Neural progenitor cell (in vitro differentiated cells): Measurements from ENCODE around the gene DUSP8. TPM values are rescaled to one million over a fixed set of nuclear protein-coding genes. Genes with fewer than 3 reads are reported as not detected.

Experiments
- DNase-seq: peaks from one replicate; pipeline ENCODE4 v3.0.0-alpha.2; 2016; ENCODE audit warnings: low spot score
- H2AFZ ChIP-seq: fragments of 200-600 bp; sonication (generic); replicated peaks from 2 replicates; pipeline ENCODE4 v1.6.1; 2016; ENCODE audit warnings: antibody characterized with exemption
- H3F3A ChIP-seq: fragments of 200-600 bp; sonication (generic); 2 replicates; pipeline ENCODE4 v1.6.1; 2016; ENCODE audit warnings: antibody characterized with exemption, low read depth
- H3K27ac ChIP-seq: fragments of 200-600 bp; sonication (generic); 2 replicates; pipeline ENCODE4 v1.5.1; 2016; ENCODE audit warnings: mild to moderate bottlenecking
- H3K27me3 ChIP-seq: fragments of 200-600 bp; sonication (generic); 2 replicates; pipeline ENCODE4 v1.6.1; 2016; ENCODE audit warnings: mild to moderate bottlenecking, moderate library complexity
- H3K36me3 ChIP-seq: fragments of 200-600 bp; sonication (generic); 2 replicates; pipeline ENCODE4 v1.5.1; 2016
- H3K4me1 ChIP-seq: fragments of 200-600 bp; sonication (generic); 2 replicates; pipeline ENCODE4 v1.6.1; 2016; ENCODE audit warnings: mixed run types
- H3K4me2 ChIP-seq: fragments of 200-600 bp; sonication (generic); 2 replicates; pipeline ENCODE4 v1.6.1; 2016
- H3K4me3 ChIP-seq: fragments of 200-600 bp; sonication (generic); 2 replicates; pipeline ENCODE4 v1.5.1; 2016
- H3K79me2 ChIP-seq: fragments of 200-600 bp; sonication (generic); 2 replicates; pipeline ENCODE4 v1.6.1; 2016; ENCODE audit warnings: low read depth
- H3K9ac ChIP-seq: fragments of 200-600 bp; sonication (generic); 2 replicates; pipeline ENCODE4 v1.6.1; 2016
- H3K9me3 ChIP-seq: fragments of 200-600 bp; sonication (generic); 2 replicates; pipeline ENCODE4 v1.5.1; 2016; ENCODE audit warnings: low read depth
- H4K20me1 ChIP-seq: fragments of 200-600 bp; sonication (generic); 2 replicates; pipeline ENCODE4 v1.6.1; 2016; ENCODE audit warnings: low read depth
- H3K27ac Mint-ChIP-seq: 3 replicates; pipeline ENCODE4 v1.8.0; 2021; ENCODE audit warnings: mixed read lengths
- H3K27me3 Mint-ChIP-seq: 2 replicates; pipeline ENCODE4 v1.8.0; 2022; ENCODE audit warnings: low read depth, mild to moderate bottlenecking, inconsistent platforms, moderate library complexity, mixed read lengths; ENCODE audit not compliant: insufficient read depth
- H3K36me3 Mint-ChIP-seq: 3 replicates; pipeline ENCODE4 v1.8.0; 2021; ENCODE audit warnings: mixed read lengths
- H3K4me1 Mint-ChIP-seq: 3 replicates; pipeline ENCODE4 v1.8.0; 2021; ENCODE audit warnings: mixed read lengths
- H3K4me3 Mint-ChIP-seq: 3 replicates; pipeline ENCODE4 v1.8.0; 2021; ENCODE audit warnings: mild to moderate bottlenecking, moderate library complexity, mixed read lengths
- H3K9me3 Mint-ChIP-seq: 3 replicates; pipeline ENCODE4 v1.8.0; 2020; ENCODE audit warnings: mixed read lengths
- EZH2 ChIP-seq: fragments of 200-600 bp; sonication (generic); IDR thresholded peaks from 2 replicates; pipeline ENCODE4 v1.6.1; 2017; ENCODE audit warnings: antibody characterized with exemption, mild to moderate bottlenecking, moderate library complexity
- EZH2phosphoT487 ChIP-seq: fragments of 200-600 bp; sonication (generic); IDR thresholded peaks from 2 replicates; pipeline ENCODE4 v1.6.1; 2017; ENCODE audit warnings: antibody characterized with exemption
- total RNA-seq: library from RNA; depleted of rRNA; stranded (reverse); fragments of >200 nt; gene quantifications from 2 replicates; pipeline ENCODE4 v1.2.3, GENCODE V29; 2015; ENCODE audit warnings: low replicate concordance
- TF ChIP-seq, protein P1 (sequence below): fragments of 200-600 bp; sonication (generic); IDR thresholded peaks from 2 replicates; pipeline ENCODE4 v1.5.1; 2017; ENCODE audit warnings: antibody characterized with exemption, mild to moderate bottlenecking

Gene DUSP8
- total RNA-seq, 1 donor from 2014 or later: 0.09 TPM

DNA sequence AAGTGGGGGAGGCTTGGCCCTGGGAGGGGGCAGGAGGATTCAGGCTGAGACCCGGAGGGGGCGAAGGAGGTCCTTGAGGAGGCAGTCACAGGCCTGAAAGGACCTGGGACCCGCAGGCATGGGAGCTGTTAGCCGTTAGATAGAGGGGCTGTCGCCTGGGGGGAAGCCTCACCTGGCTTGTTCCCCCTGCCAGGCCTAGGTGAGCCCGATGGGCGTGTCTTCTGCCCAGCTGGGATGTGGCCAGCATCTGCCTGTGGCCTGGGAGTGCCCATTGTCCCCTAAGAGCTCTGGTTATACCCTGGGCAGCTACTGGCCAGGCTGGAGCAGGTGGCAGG lies 1.8 kb upstream of the DUSP8 start:
- no peaks in the 10 kb centered on the region for H3K79me2 ChIP-seq
- no peaks in the 10 kb centered on the region for H3K9me3 ChIP-seq
- H3K9ac ChIP-seq: no peak overlapping the region
- TF ChIP-seq, protein P1, sequence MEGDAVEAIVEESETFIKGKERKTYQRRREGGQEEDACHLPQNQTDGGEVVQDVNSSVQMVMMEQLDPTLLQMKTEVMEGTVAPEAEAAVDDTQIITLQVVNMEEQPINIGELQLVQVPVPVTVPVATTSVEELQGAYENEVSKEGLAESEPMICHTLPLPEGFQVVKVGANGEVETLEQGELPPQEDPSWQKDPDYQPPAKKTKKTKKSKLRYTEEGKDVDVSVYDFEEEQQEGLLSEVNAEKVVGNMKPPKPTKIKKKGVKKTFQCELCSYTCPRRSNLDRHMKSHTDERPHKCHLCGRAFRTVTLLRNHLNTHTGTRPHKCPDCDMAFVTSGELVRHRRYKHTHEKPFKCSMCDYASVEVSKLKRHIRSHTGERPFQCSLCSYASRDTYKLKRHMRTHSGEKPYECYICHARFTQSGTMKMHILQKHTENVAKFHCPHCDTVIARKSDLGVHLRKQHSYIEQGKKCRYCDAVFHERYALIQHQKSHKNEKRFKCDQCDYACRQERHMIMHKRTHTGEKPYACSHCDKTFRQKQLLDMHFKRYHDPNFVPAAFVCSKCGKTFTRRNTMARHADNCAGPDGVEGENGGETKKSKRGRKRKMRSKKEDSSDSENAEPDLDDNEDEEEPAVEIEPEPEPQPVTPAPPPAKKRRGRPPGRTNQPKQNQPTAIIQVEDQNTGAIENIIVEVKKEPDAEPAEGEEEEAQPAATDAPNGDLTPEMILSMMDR: no peak
- TF ChIP-seq EZH2: no peak
- Mint-ChIP-seq H3K27ac (no peak overlapping the region), H3K9me3 (peaks cover 5% of the 10 kb centered on the region), H3K36me3 (no peaks in the 10 kb centered on the region), H3K4me1 (peaks cover 6% of the 10 kb centered on the region), H3K27me3 (peaks cover 37% of the 10 kb centered on the region), H3K4me3 (peak overlapping the region; percentile 50)
- H4K20me1 ChIP-seq: peaks cover 33% of the 10 kb centered on the region
- peaks cover 23% of the 10 kb centered on the region for H3F3A ChIP-seq
- H2AFZ ChIP-seq: no peak overlapping the region
- peaks cover 15% of the 10 kb centered on the region for H3K4me1 ChIP-seq
- H3K27ac ChIP-seq: no peak overlapping the region
- peaks cover 93% of the 10 kb centered on the region for H3K27me3 ChIP-seq
- no peak overlapping the region for H3K4me3 ChIP-seq
- DNase-seq: no peak
- no peaks in the 10 kb centered on the region for H3K36me3 ChIP-seq
- H3K4me2 ChIP-seq: peak overlapping the region; percentile 75

DNA sequence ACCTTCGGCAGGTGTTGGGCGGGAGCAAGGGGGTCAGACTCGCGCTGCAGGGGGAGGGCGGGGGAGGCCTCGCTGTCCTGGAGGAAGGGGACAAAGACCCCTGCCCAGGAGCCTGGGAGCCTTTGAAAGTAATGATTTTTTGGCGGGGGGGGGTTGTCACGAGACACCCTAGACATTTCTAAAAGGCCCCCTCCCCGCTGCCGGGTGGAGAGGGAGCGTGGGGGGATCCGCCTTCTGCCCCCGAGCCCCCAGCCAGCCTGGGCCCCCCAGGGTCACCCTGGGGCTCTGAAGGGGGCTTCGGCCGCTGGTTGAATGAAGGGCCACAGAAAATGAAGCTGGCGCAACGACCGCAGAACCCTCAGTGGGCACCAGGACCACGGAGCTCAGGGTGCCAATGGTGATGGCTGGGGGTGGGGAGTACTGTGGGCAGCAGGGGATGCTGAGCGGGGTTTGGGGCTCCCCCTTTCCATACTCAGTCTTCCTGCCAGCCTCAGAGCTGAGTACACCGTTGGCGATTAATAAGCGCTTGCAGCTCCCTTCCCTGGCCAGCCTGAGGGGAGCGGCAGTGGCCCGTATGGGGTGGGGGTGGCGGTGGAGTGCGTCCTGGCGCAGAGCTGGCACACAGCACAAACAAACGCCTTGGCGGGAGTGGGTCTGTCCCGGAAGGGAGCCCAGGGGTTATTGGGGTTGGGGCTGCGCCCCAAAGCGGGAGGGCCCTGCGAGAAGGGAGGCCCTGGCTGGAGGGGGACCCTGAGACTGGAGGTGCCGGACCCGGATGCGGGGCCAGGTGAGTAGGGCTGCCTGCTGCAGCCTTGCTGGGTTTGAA lies 1.2 kb upstream of the DUSP8 start:
- H3K27ac ChIP-seq: no peak overlapping the region
- no peaks in the 10 kb centered on the region for H3K79me2 ChIP-seq
- no peaks in the 10 kb centered on the region for H3K36me3 ChIP-seq
- peak overlapping the region; percentile 86 for H3K4me2 ChIP-seq
- no peaks in the 10 kb centered on the region for H3K9me3 ChIP-seq
- H3F3A ChIP-seq: peaks cover 23% of the 10 kb centered on the region
- Mint-ChIP-seq H3K27me3 (peaks cover 39% of the 10 kb centered on the region), H3K27ac (no peak overlapping the region), H3K36me3 (no peaks in the 10 kb centered on the region), H3K9me3 (peaks cover 3% of the 10 kb centered on the region), H3K4me1 (peaks cover 12% of the 10 kb centered on the region), H3K4me3 (peak overlapping the region; percentile 74)
- H3K4me1 ChIP-seq: peaks cover 19% of the 10 kb centered on the region
- no peak overlapping the region for H2AFZ ChIP-seq
- H3K27me3 ChIP-seq: peaks cover 93% of the 10 kb centered on the region
- H3K4me3 ChIP-seq: peak overlapping the region; percentile 62
- no peak overlapping the region for H3K9ac ChIP-seq
- H4K20me1 ChIP-seq: peaks cover 33% of the 10 kb centered on the region
- TF ChIP-seq EZH2phosphoT487: peak; percentile 78
- TF ChIP-seq, protein P1: no peak
- TF ChIP-seq EZH2: peak; percentile 79
- no peak for DNase-seq

DNA sequence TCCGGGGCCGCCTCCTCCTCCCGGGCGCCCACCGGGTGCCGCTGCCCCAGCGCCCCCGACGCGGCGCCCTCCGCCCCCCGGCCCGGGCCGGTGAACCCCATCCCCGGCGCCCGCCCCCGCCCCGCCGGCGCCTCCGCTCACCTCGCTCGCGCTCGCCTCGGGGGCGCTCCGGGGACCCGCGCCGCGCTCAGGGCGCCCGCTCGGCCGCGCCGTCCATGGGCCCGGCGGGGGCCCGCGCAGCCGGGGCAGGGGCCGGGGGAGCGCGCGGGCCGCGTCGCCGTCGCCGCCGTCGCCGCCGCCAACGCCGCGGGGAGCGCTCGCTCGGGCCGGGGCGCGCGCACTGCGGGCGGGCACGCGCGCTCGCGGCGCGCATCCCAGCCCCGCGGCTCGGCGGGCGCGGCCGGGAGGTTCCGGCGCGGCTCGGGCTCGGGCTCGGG lies 293 bp downstream of the DUSP8 start:
- peaks cover 34% of the 10 kb centered on the region for H3K27me3 Mint-ChIP-seq
- H3F3A ChIP-seq: peaks cover 23% of the 10 kb centered on the region

More for the DNA sequence above, 293 bp downstream of the DUSP8 start:
- H3K9me3 ChIP-seq: no peaks in the 10 kb centered on the region
- H4K20me1 ChIP-seq: peaks cover 38% of the 10 kb centered on the region
- H3K9me3 Mint-ChIP-seq: no peaks in the 10 kb centered on the region
- H3K4me3 Mint-ChIP-seq: no peak overlapping the region
- TF ChIP-seq EZH2 (no peak), EZH2phosphoT487 (no peak)
- TF ChIP-seq, protein P1: no peak
- H3K27ac ChIP-seq: no peak overlapping the region
- H2AFZ ChIP-seq: no peak overlapping the region
- peak overlapping the region; percentile 45 for H3K4me3 ChIP-seq
- H3K9ac ChIP-seq: no peak overlapping the region
- H3K27ac Mint-ChIP-seq: no peak overlapping the region
- DNase-seq: no peak
- no peaks in the 10 kb centered on the region for H3K79me2 ChIP-seq
- peaks cover 25% of the 10 kb centered on the region for H3K4me1 ChIP-seq
- peak overlapping the region; percentile 80 for H3K4me2 ChIP-seq
- no peaks in the 10 kb centered on the region for H3K36me3 ChIP-seq
- H3K4me1 Mint-ChIP-seq: peaks cover 17% of the 10 kb centered on the region
- no peaks in the 10 kb centered on the region for H3K36me3 Mint-ChIP-seq
- H3K27me3 ChIP-seq: peaks cover 81% of the 10 kb centered on the region
